NCI-H345 (cell line): ENCODE measurements around the gene ADIPOR2.
"Not testable (repeated sequence)": the region's sequence is repeated elsewhere in the genome, so short reads cannot be mapped to it uniquely, and the experiment has no call there.

Experiments
- DNase-seq: peaks from one replicate; lab custom pipeline; 2025; lab: John Stamatoyannopoulos, UW

Gene ADIPOR2

DNA sequence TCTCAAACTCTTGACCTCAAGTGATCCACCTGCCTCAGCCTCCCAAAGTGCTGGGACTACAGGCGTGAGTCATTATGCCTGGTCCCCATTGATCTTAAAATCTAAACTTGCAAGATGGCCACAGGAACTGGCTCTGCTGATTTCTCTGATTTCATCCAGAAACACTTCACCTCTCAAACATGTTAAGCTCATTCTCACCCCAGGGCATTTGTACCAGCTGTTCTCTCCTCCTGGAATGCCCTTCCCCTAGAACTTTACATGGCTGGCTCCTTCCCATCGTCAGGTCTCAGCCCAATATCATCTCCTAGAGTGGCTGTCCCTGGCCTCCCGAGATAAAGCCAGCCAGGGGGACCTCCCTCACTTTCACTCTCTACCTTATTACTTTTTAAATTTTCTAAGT lies 124.2 kb downstream of the ADIPOR2 start:
- no peak for DNase-seq

DNA sequence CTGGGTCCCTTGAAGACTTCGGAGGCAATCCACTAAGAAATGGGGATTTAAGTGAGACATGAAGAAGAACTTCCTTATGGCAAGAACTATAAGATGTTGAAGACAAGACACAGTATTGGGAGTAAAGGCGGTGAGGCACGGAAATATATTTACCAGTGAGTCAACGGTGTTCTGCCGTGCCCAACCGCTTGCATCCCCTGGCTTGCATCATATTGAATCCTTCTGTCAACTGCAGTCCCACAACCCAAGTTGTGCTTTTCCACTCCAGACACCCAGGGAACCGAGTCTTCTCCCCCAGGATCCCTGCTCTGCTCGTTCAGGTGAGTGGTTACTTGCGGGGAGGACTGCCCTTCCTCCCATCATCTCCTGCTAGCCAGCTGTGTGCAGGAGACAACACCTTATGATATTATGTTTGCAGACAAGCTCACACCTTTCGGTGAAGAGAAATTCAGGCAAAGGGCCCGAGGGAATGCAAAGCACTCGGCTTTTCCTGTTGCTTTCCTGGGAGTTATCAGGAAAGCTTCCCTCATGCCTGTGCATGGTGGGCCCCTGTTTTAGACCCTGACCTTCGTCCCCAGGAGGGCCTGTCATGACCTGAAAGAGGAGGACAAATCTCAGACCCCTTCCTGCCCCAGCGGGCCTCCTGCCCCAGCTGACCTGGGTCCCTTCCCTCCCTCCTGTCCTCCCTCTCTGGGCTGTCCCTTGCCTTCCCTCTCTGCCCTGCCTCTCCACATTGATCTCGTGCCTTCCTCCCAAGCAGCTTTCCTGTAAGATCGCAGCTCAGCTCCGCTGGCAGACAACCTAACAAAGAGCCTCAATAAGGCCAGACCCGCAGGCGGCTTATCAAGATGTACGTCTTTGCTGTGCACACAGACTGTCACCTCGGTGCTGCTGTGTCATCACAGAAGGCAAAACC lies 125.2 kb downstream of the ADIPOR2 start:
- no peak for DNase-seq

DNA sequence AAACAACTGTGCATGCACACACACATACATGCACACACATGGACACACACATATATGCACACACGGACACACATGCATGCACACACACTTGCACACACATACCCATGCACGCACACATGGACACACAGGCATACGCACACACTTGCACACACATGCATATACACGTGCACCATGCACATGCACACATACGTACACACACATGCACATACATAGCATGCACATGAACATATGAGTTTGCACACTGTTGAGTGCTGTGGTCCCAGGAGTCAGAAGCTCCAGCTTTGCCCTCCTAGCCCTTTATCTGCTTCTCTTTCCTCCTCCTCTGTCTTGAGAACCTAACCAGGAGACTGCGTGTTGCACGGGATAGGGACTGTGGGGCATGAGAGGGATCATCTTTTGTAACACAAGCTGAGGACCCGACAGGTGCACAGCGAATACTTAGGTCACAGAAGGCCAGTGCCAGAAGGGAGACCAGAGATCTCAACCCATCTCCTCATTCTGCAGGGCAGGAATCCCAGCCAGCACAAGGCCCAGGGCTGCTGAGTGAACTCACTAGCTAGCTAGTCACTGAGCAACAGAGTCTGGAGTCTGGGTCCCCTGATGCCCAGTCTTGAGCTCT lies 126.0 kb downstream of the ADIPOR2 start:
- DNase-seq: no peak

DNA sequence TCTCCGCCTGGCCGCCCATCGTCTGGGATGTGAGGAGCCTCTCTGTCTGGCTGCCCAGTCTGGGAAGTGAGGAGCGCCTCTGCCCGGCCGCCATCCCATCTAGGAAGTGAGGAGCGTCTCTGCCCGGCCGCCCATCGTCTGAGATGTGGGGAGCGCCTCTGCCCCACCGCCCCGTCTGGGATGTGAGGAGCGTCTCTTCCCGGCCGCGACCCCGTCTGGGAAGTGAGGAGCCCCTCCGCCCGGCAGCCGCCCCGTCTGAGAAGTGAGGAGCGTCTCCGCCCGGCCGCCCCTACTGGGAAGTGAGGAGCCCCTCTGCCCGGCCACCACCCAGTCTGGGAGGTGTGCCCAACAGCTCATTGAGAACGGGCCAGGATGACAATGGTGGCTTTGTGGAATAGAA lies 127.1 kb downstream of the ADIPOR2 start:
- not testable (repeated sequence) for DNase-seq

DNA sequence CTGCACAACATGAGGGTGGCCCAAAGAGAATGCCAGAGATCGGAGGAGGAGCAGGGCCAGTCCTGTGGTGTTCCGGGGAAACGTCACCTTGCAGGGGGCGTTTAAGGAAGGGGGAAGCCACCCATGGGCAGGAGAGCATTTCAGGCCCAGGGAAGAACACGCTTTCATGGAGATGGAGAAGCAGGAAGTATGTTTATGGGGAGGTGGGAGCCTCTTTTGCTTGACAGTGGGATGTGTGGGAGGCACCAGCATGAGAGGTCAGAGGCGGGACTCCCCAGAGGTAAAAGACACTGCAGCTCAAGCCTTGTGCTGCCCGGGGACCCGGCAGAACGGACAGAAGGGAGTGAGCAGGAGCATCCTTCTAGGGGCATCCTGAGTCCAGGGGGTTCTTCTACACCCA lies 128.2 kb downstream of the ADIPOR2 start:
- DNase-seq: no peak

DNA sequence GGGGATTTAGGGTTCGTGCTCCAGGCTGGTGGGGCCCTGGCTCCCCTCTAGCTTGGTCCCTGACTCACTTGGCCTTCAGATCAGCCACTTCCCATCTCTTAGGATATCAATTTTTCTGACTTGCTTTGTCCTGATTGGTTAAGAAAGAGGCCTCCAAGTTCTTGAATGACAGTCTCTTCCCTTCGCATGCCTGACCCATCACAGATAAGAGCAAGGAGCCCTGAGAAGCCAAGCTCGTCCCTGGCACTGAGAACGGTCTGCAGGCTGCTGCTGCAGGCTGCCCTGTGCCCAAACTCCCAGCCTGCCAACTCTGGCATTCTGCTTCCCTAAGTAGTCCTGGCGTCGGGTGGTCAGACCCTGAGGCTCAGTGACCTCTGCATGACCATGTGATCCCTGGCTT lies 128.7 kb downstream of the ADIPOR2 start:
- no peak for DNase-seq

DNA sequence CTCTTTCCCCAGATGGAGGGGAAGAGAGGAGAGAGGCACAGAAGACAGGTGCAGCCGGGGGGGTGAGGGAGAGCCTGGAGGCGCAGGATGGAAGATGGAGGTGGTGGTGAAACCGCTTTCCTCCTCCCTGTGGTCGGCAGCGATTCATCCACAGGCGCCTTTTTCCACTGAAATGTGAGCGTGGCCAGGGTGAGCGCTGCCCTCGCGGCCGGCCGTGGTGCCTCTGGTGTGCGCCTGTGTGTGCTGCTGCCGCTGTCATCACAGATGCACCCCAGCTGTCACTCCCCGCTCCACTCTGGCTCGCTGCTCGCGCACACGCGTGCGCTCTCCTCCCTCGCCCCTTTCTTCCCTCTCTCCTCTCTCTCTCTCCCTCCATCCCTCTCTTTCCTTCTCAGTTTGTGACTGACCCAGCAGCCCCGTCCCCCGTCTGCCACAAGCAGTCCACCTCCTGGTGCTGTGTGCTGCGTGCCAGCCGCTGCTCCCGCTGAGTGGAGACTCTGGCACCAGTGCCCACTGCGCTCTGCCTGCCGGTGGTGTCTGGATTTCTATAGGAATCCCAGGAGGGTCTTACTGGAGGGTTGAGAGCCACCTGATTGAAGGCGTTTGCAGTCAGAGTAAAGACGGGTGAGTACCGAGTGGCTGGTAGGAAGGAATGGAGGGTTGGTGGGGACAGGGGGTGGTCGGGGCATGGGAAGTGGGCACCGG lies 129.5 kb downstream of the ADIPOR2 start, which contains the start of gene LRTM2:
LRTM2 (plus strand) TSS at position 375 of the 705 bp plus-strand sequence. CDS start 7,584 bp downstream, outside the sequence.
- DNase-seq: no peak

DNA sequence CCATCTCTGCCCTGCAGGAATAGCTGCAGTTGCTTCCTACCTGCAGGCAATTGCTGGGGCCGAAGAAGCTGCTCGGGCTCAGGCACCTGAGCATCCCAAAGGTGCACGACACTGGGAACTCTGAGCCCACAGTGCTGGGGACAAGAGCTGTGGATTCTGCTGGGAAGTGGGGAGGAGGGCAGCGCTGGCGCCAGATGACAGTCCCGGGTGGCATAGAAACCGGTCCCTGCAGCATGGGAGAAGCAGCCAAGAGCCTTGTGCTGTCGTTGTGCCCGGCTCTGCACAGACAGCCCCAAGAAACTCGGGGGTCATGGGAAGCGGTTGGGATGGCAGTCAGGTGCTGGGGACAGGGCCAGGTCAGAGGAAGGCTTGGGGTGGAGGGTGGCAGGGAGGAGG lies 130.0 kb downstream of the ADIPOR2 start:
- DNase-seq: no peak

DNA sequence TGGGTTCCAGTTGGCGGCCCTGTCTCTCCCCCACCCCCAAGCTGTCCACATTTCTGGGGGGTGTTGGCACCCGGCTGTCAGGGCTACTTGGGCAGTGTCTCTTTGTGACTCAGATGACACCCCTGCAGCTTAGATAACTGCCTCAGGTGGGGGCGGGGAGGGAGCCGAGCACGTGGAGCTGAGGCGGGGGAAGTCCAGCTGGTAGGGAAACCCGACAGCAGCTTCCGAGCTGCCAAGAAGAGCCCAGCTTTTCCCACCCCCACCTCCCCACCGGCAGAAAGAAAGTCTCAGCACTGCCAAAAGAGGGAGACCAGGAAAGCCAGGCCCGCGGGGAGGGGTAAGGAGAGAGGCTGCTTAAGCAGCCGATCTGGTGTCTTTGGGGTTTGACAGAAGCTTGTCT lies 130.9 kb downstream of the ADIPOR2 start:
- no peak for DNase-seq

DNA sequence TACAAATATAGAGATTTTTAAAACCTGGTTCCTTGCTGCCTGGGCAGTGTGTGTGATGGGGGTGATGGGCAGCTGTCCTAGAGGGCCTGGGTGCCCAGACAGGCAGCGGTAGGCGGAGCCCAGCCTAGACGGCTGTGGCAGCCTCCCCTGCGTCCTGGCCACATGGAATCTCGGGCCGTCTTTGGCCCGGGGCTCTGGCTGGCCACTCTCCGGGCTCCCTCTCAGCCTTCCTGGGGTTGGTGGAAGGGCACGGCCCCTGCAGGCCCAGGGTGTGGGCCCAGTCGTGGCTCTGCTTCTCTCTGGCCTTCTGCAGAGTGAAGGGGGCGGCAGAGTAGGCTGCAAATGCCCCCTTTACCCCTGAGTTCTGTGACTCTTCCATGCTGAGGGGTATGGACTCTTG lies 131.8 kb downstream of the ADIPOR2 start:
- DNase-seq: no peak

DNA sequence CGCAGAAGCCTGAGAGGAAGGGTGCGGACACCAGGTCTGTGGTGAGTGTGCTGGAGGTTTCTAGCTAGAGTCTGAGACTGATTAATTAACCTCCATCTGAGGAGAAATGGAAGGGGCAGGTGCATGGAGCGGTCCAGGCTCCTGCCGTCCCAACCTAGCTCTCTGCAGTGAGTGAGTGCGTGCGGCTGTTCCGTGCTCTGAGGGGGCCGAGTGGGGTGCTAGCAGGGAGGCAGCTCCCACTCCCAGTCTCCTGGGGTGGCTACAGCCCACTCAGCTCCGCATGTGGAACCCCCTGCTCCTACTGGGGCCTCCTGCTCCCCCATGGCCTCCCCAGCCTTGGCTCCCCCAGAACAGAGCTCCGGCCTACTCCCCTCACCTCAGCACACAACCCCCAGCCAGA lies 132.4 kb downstream of the ADIPOR2 start:
- no peak for DNase-seq

DNA sequence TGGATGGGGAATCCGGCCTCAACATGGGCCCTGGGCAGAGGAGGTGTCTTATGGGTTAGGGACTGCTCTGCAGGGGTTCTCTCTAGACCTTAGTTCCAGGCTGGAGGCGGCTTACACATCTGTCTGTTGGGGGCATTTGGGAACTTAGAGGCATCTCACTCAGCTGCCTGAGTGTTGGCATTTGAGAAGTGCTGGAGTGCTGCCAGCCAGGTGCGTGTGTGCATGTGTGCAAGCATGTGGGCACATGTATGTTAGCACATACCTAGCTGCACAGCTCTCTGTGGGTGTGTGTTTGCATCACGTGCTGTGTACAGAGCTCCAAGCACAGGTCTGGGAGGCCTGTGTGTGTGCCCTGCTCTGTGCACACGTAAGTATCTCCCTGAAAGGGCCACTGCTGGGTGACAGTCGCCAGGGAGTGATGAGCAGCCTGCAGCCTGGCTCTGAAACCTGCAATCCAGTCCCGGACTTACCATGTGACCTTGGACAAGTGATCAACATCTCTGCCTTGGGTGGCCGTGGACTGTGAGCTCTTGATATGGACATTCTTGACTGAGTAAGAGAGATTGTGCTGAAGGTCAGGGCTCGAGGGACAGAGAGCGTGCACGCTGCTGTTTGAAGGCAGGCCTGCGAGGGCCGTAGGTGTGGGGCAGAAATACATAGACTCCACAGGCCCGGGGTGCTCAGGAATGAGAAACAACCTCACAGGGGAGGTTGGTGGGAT lies 134.7 kb downstream of the ADIPOR2 start:
- no peak for DNase-seq

DNA sequence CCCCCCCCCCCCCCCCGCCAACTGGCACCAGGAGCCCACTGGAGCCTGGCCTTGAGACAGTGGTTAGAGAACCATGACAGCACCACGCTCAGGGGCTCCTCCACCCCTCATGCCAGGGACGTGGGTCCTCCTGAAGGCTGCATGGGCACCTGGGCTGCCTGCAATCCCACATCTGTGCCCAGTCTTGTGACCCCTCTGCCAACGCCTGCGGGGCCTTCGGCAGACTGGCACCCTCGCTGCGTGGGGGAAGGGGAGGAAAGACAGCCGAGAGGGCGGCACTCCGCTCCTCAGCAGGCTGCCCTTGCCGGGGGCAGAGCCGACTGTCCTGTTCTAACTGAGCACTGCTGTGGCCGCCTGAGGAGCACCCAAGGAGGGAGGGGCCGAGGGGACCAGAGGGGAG lies 135.5 kb downstream of the ADIPOR2 start:
- DNase-seq: no peak

DNA sequence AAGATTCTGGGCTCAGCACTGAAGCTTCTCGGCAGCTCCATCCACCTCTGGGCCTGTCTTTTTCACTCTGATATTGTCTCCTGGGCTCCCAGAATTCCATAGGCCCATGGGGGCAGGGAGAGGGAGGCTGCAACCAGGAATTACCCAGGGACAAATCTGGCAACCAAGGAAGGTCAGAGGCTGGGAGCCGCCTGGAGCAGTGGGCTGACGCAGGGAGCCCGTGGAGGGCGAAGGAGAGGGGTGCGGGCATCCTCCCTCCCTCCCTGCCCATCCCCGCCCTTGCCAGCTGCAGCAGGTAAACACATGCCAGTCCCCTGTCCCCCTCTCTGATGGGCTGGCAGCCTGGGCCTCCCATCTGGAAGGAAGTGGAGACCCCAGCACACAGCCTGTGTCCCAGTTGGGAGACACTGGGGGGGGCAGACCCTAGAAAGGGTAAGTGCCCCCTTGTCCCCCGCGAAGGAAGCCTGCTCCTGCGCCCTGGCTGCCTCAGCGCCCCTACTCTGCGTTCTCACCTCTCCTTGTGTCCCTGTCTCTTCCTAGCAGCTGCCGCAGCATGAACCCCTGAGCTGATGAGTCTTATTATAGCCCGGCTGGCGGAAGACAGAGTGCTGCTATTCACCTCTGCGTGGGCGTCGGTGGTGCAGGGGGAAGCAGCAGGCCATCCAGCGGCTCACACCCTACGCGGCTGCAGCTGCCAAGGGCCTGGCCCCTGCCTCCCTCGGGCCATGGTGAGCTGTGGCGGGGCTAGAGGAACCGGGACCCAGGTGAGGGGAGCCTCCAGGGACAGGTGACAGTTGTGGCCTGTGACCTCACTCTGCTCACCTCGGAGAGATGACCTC lies 136.2 kb downstream of the ADIPOR2 start:
- no peak for DNase-seq

DNA sequence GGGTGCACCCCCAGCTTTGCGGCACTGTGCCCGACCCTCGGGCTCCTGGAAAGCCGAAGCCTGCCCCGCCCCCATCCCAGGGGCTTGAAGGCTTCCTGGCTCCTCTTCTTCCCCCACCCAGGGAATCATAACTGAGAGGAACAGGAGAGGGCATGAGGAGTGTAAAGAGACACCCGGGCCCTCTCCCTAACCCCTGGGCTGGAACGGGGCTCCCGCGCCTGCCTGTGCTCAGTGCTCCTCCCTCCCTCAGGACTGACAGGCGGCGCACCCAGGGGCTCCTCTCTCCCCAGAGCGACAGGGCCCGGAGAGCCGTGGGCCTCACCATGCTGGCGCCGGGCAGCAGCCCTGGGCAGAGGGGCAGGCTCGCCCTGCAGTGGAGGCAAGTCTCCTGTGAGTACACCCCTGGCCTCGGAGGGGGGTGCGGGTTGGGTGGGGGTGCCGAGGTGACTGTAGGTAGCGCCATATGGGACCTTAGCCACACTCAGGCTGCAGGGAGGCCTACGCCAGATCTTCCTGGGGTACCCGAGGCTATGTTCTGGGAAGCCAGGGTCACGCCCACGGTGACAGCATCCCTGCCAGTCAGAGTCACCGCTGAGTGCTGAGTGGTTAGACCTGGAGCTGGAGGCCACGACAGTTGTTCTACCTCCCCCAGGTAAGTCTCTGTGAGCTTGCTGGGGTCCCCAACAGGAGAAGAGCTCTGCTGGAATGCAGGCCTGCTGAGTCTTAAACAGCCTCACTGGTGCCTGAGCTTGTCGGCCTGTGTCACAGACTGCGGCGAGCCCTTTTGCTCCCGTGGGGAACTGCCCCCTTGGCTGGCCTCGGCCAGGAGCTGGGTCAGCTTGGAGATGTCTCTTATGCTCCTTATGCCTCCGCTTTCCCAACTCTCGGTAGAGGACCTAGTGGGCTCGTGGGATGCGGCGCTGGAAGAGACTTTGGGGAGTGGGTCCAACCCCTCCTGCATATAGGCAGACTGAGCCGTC lies 137.2 kb downstream of the ADIPOR2 start:
- DNase-seq: no peak

DNA sequence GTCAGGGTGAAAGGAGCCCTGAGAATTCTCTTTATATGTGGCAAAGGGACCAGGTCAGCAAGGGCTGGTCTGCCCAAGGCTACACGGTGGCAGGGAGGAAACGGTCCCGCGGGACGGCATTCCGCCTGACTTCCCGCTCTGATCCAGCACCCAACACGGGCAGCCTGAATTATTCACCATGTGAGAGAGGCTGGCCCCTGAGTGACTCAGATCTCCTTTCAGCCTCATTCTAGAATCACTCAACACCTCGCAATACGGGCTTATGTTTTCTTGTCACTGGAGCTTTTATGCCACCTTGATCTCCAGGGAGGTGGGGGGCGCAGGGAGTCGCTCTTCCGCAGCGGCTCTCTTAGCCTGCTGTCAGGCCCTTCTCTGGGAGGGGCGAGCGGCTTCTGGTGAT lies 138.0 kb downstream of the ADIPOR2 start:
- no peak for DNase-seq

DNA sequence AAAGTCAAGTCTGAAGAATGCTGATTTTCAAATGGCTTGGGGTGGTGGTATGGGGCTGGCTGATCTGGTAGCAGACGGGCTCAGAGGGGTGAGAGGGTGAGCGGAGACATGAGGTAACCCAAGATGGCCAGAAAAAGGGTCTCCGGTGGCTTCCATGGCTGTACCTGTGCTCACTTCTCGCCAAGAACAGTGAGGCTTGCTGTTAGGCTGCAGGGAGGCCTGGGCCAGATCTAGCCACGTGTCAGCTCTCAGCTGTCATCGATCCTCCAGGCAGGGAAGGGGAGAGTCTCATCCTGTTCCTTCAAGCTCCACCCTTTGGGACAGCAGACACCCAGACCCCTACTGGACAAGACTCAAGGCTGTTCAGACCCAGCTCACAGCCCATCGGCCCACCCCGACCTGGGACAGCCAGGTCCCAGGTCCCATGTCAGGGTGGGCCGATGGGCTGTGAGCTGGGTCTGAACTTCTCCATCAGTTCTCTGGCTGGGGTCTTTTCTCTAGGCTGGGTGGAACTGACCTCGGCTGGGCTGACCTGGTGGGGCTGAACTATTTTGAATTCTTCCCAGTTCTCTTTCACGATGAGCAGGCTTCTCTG lies 138.5 kb downstream of the ADIPOR2 start:
- no peak for DNase-seq

DNA sequence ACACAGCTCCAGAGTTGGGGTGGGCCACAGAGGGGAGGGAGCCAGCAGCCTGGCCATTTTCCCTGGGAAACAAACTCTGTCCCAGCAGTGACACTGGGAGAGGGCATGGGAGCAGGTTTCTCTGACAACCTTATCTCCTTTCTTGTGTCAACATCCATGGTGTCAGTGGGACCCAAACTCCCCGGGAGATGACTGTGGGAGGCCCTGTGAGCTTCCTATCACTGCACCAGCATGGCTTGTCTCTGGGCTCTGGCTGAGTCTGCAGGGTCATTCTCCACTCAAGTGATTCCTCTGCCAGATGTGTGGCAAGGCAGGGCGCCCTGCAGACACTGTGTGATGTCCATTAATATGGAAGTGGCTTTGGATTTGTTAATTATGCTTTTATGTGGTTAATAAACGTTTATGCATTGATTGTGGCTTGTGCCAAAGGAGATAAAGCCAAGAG lies 139.6 kb downstream of the ADIPOR2 start:
- no peak for DNase-seq
